GM21619 (cell line): ENCODE results near the gene ADSL.

Source experiments
- ATAC-seq: cut with Tn5 transposase; IDR thresholded peaks from one replicate; pipeline ENCODE4 v1.9.1; 2021; ENCODE audit not compliant: unreplicated experiment

The ADSL gene

GRCh38 chr22:40434745-40435144, 88.4 kb downstream of the ADSL start:
- ATAC-seq: no peak

GRCh38 chr22:40436505-40437431, 90.5 kb downstream of the ADSL start:
- peak; percentile 59 for ATAC-seq
